Fibroblast of skin of left biceps (primary cell): ENCODE data around the gene ATG2B.
"Not testable (repeated sequence)": the region's sequence is repeated elsewhere in the genome, so short reads cannot be mapped to it uniquely, and the experiment has no call there.

ENCODE experiments used
- DNase-seq, 2 experiments: peaks; one replicate each; pipeline ENCODE4 v3.0.0-alpha.2; 2013; ENCODE audit warnings: low read depth in 2 of 2

Gene ATG2B

DNA sequence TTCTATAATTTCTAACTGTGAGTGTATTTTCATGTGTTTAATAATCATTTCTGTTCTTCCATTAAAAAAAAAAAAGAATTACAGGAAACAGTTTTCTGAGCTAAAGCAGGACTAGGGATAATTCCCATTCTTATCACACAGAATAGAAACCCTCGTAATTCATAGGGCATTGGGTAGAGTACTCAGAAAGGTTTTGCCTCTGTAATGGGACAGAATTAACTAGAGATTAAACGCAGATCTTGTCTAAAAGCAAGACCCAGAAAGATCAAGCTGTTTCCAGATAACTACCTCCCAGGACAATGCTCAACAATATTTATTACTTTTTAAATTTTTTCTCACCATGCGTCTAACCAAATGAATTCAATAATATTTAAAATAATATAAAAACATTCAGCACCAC, 10.4 kb upstream of the ATG2B start:
- DNase-seq, result no peak

- DNase-seq, result no peak
Observed at GRCh38 chr14:96370528-96370927, 7.4 kb upstream of the ATG2B start.

GRCh38 chr14:96368534-96368933, 5.4 kb upstream of the ATG2B start:
- no peak for DNase-seq

GRCh38 chr14:96364962-96365361, 1.8 kb upstream of the ATG2B start:
- DNase-seq, result no peak

- no peak for DNase-seq
Observed at GRCh38 chr14:96363751-96364336, 703 bp upstream of the ATG2B start.

DNA sequence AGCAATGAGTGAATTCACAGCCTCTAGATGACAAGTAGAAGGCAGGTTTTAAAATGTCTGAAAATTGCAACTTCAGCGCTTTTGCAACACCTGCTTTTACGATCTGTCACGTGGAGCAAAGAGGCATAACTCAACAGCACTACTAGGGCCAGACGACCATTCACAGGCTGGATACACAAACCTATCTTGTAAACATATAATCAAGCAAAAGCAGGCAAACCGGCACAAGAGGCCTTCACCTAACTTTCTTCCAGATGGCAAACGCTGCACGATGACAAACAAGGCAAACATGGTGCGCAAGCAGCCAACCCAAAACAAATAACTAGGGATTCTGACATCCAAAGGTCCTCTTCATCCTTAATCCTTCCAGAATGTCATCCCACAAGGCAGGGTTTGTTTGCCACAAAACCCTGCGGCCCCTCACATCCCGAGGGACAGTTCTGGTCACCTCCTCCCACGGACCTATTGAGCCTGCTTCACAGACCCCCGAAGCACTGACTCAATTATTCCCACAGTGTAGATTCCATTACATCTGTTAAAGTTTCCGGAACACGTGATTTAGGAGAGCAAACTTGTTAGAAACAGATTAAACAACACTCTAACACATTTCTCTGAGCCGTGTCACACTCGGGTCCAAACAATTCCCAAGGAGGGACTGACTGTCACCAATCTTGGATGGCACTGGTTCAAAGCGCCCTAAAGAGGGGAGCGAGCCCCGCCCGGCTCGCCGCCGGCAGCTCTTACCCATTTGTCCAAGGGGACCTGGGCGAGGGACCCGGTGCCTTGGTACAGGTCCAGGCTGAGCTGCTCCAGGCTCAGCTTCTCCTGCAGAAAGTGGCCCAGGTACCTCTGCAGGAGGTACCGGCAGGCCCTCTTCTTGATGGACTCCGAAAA, 823 bp downstream of the ATG2B start:
- DNase-seq, result no peak

GRCh38 chr14:96359959-96360358, 3.2 kb downstream of the ATG2B start:
- no peak for DNase-seq

- DNase-seq, result no peak
Observed at GRCh38 chr14:96357216-96357615, 5.9 kb downstream of the ATG2B start.

- DNase-seq, result no peak
Observed at GRCh38 chr14:96354246-96354645, 8.9 kb downstream of the ATG2B start.

- DNase-seq, result no peak
Observed at GRCh38 chr14:96352708-96353107, 10.4 kb downstream of the ATG2B start.

- no peak for DNase-seq
Observed at GRCh38 chr14:96351986-96352385, 11.2 kb downstream of the ATG2B start.

- DNase-seq, result no peak
Observed at GRCh38 chr14:96349286-96350075, 13.7 kb downstream of the ATG2B start.

- not testable (repeated sequence) for DNase-seq
Observed at GRCh38 chr14:96347957-96348356, 15.2 kb downstream of the ATG2B start.

DNA sequence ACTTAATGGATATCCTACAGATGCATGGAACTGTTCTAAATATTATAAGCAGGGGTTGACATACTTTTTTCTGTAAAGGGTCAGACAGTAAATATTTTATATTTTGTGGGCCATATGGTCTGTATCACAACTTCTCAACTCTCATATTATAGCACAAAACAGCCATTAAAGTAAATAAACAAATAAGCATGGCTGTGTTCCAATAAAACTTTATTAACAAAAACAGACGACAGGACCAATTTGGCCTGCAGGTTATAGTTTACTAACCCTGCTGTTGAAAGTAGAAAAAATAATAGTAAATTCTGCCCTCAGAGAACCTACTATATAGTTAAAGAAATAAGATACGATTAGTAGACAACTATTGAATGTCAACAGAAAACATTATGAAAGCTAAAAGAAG, 17.5 kb downstream of the ATG2B start:
- no peak for DNase-seq

GRCh38 chr14:96341323-96341722, 21.8 kb downstream of the ATG2B start:
- DNase-seq, result no peak

GRCh38 chr14:96338551-96338950, 24.6 kb downstream of the ATG2B start:
- no peak for DNase-seq

DNA sequence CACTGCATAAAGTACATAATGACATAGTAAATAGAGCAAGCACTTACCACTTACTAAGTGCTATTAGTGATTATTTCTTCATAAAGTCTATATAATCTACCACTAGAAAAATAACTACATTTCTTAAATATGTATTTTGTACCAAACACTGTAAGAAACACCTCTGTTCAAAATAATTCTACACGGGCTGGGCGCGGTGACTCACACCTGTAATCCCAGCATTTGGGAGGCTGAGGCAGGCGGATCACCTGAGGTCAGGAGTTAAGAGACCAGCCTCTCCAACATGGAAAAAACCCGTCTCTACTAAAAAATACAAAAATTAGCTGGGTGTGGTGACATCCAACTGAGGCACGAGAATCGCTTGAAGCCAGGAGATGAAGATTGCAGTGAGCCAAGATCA, 38.9 kb downstream of the ATG2B start:
- DNase-seq, result no peak

GRCh38 chr14:96320605-96321004, 42.5 kb downstream of the ATG2B start:
- no peak for DNase-seq

- DNase-seq, result no peak
Observed at GRCh38 chr14:96318836-96319235, 44.3 kb downstream of the ATG2B start.

DNA sequence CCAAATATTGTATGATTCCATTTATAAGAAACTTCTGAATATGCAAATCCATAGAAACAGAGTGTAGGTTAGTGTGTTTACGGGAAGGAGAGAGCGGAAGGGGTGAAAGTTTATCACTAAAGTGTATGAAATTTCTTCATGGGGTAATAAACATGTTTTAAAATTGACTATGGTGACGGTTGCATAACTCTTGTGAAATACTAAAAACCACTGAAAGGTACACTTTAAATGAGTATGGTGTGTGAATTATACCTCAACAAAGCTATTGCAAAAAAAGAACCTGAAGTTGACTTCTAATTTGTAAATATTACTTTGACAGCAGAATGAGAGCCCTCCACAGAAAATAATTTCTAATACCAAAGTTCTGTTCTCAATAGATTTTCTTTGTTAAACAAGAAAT, 47.1 kb downstream of the ATG2B start:
- no peak for DNase-seq

DNA sequence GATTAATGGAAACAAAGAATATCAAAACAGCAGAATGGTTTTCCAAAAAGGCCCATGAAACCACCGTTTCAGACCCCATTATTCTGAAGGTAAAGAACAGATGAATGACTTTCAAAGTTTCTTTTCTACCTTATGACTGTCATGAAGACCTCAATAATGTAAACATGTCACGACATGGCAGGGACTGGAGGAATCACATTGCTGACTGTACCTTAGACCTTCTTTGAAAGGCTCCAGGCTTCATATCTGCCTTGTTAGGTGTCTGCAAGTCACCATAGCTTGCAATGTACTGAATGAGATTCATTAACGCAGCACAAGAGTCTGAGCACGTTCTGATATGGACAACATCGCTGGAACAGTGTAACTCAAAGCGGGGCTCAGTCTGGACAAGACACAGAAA, 52.2 kb downstream of the ATG2B start:
- no peak for DNase-seq

GRCh38 chr14:96309896-96310330, 53.2 kb downstream of the ATG2B start:
- DNase-seq, result no peak
